ENCODE results near the gene GPC5.

The GPC5 gene

GRCh38 chr13:91948736-91949135 is 550.3 kb downstream of the GPC5 start:
- no peak overlapping the region for H3K4me3 Mint-ChIP-seq
- no peaks in the 10 kb centered on the region for H3K27me3 Mint-ChIP-seq (ENCODE audit: low read depth)
- no peaks in the 10 kb centered on the region for H3K9me3 Mint-ChIP-seq
- H3K27ac Mint-ChIP-seq: no peak overlapping the region
- no peaks in the 10 kb centered on the region for H3K4me1 Mint-ChIP-seq (ENCODE audit: low read depth)
- no peaks in the 10 kb centered on the region for H3K36me3 Mint-ChIP-seq (ENCODE audit: low read depth)

GRCh38 chr13:91950803-91951202 is 552.4 kb downstream of the GPC5 start:
- Mint-ChIP-seq H3K27ac (no peak overlapping the region), H3K9me3 (no peaks in the 10 kb centered on the region), H3K4me3 (no peak overlapping the region), H3K36me3 (ENCODE audit: low read depth) (no peaks in the 10 kb centered on the region), H3K27me3 (ENCODE audit: low read depth) (no peaks in the 10 kb centered on the region), H3K4me1 (ENCODE audit: low read depth) (no peaks in the 10 kb centered on the region)

- H3K4me3 Mint-ChIP-seq: no peak overlapping the region
These were observed 557.3 kb downstream of the GPC5 start for GRCh38 chr13:91955546-91956355.

GRCh38 chr13:91960947-91961346 is 562.5 kb downstream of the GPC5 start:
- Mint-ChIP-seq H3K27me3 (ENCODE audit: low read depth) (no peaks in the 10 kb centered on the region), H3K36me3 (ENCODE audit: low read depth) (no peaks in the 10 kb centered on the region), H3K9me3 (no peaks in the 10 kb centered on the region), H3K4me1 (ENCODE audit: low read depth) (no peaks in the 10 kb centered on the region), H3K4me3 (no peak overlapping the region), H3K27ac (no peak overlapping the region)

More at GRCh38 chr13:91955546-91956355, 557.3 kb downstream of the GPC5 start:
- no peaks in the 10 kb centered on the region for H3K27me3 Mint-ChIP-seq (ENCODE audit: low read depth)
- H3K36me3 Mint-ChIP-seq (ENCODE audit: low read depth): no peaks in the 10 kb centered on the region
- H3K27ac Mint-ChIP-seq: no peak overlapping the region
- H3K9me3 Mint-ChIP-seq: no peaks in the 10 kb centered on the region
- no peaks in the 10 kb centered on the region for H3K4me1 Mint-ChIP-seq (ENCODE audit: low read depth)

- Mint-ChIP-seq H3K4me3 (no peak overlapping the region), H3K27ac (no peak overlapping the region), H3K4me1 (ENCODE audit: low read depth) (no peaks in the 10 kb centered on the region), H3K36me3 (ENCODE audit: low read depth) (no peaks in the 10 kb centered on the region), H3K9me3 (no peaks in the 10 kb centered on the region), H3K27me3 (ENCODE audit: low read depth) (no peaks in the 10 kb centered on the region)
These were observed 564.5 kb downstream of the GPC5 start for GRCh38 chr13:91962946-91963345.

- Mint-ChIP-seq H3K4me1 (ENCODE audit: low read depth) (no peaks in the 10 kb centered on the region), H3K27me3 (ENCODE audit: low read depth) (no peaks in the 10 kb centered on the region), H3K9me3 (no peaks in the 10 kb centered on the region), H3K36me3 (ENCODE audit: low read depth) (no peaks in the 10 kb centered on the region), H3K4me3 (no peak overlapping the region), H3K27ac (no peak overlapping the region)
These were observed 567.1 kb downstream of the GPC5 start for GRCh38 chr13:91965511-91965910.

- Mint-ChIP-seq H3K4me3 (no peak overlapping the region), H3K4me1 (ENCODE audit: low read depth) (no peaks in the 10 kb centered on the region), H3K27ac (no peak overlapping the region), H3K36me3 (ENCODE audit: low read depth) (no peaks in the 10 kb centered on the region), H3K27me3 (ENCODE audit: low read depth) (no peaks in the 10 kb centered on the region), H3K9me3 (peaks cover 6% of the 10 kb centered on the region)
These were observed 580.1 kb downstream of the GPC5 start for GRCh38 chr13:91978571-91978970.

- H3K27me3 Mint-ChIP-seq (ENCODE audit: low read depth): no peaks in the 10 kb centered on the region
- no peaks in the 10 kb centered on the region for H3K36me3 Mint-ChIP-seq (ENCODE audit: low read depth)
- no peaks in the 10 kb centered on the region for H3K4me1 Mint-ChIP-seq (ENCODE audit: low read depth)
- H3K27ac Mint-ChIP-seq: no peak overlapping the region
- H3K4me3 Mint-ChIP-seq: no peak overlapping the region
- H3K9me3 Mint-ChIP-seq: no peaks in the 10 kb centered on the region
These were observed 588.5 kb downstream of the GPC5 start for GRCh38 chr13:91986761-91987483.

GRCh38 chr13:91988331-91988730 is 589.9 kb downstream of the GPC5 start:
- Mint-ChIP-seq H3K9me3 (no peaks in the 10 kb centered on the region), H3K27me3 (ENCODE audit: low read depth) (no peaks in the 10 kb centered on the region), H3K36me3 (ENCODE audit: low read depth) (no peaks in the 10 kb centered on the region), H3K4me3 (no peak overlapping the region), H3K4me1 (ENCODE audit: low read depth) (no peaks in the 10 kb centered on the region), H3K27ac (no peak overlapping the region)

- Mint-ChIP-seq H3K9me3 (no peaks in the 10 kb centered on the region), H3K36me3 (ENCODE audit: low read depth) (no peaks in the 10 kb centered on the region), H3K27me3 (ENCODE audit: low read depth) (no peaks in the 10 kb centered on the region), H3K4me1 (ENCODE audit: low read depth) (no peaks in the 10 kb centered on the region), H3K27ac (no peak overlapping the region), H3K4me3 (no peak overlapping the region)
These were observed 614.4 kb downstream of the GPC5 start for GRCh38 chr13:92012787-92013186.

GRCh38 chr13:92017737-92018136 is 619.3 kb downstream of the GPC5 start:
- Mint-ChIP-seq H3K4me3 (no peak overlapping the region), H3K36me3 (ENCODE audit: low read depth) (no peaks in the 10 kb centered on the region), H3K4me1 (ENCODE audit: low read depth) (no peaks in the 10 kb centered on the region), H3K27me3 (ENCODE audit: low read depth) (no peaks in the 10 kb centered on the region), H3K27ac (no peak overlapping the region), H3K9me3 (no peaks in the 10 kb centered on the region)

GRCh38 chr13:92028695-92029094 is 630.3 kb downstream of the GPC5 start:
- H3K36me3 Mint-ChIP-seq (ENCODE audit: low read depth): no peaks in the 10 kb centered on the region
- peaks cover 12% of the 10 kb centered on the region for H3K9me3 Mint-ChIP-seq
- H3K27me3 Mint-ChIP-seq (ENCODE audit: low read depth): no peaks in the 10 kb centered on the region
- H3K4me1 Mint-ChIP-seq (ENCODE audit: low read depth): no peaks in the 10 kb centered on the region
- no peak overlapping the region for H3K4me3 Mint-ChIP-seq
- H3K27ac Mint-ChIP-seq: no peak overlapping the region

GRCh38 chr13:92029641-92030040 is 631.2 kb downstream of the GPC5 start:
- Mint-ChIP-seq H3K9me3 (peaks cover 12% of the 10 kb centered on the region), H3K4me1 (ENCODE audit: low read depth) (no peaks in the 10 kb centered on the region), H3K27ac (no peak overlapping the region), H3K36me3 (ENCODE audit: low read depth) (no peaks in the 10 kb centered on the region), H3K4me3 (no peak overlapping the region), H3K27me3 (ENCODE audit: low read depth) (no peaks in the 10 kb centered on the region)

- H3K9me3 Mint-ChIP-seq: no peaks in the 10 kb centered on the region
- no peaks in the 10 kb centered on the region for H3K27me3 Mint-ChIP-seq (ENCODE audit: low read depth)
- H3K36me3 Mint-ChIP-seq (ENCODE audit: low read depth): no peaks in the 10 kb centered on the region
- no peak overlapping the region for H3K4me3 Mint-ChIP-seq
- no peaks in the 10 kb centered on the region for H3K4me1 Mint-ChIP-seq (ENCODE audit: low read depth)
- H3K27ac Mint-ChIP-seq: no peak overlapping the region
These were observed 640.5 kb downstream of the GPC5 start for GRCh38 chr13:92038905-92039304.

GRCh38 chr13:92042522-92042921 is 644.1 kb downstream of the GPC5 start:
- no peaks in the 10 kb centered on the region for H3K36me3 Mint-ChIP-seq (ENCODE audit: low read depth)
- H3K9me3 Mint-ChIP-seq: no peaks in the 10 kb centered on the region
- no peaks in the 10 kb centered on the region for H3K4me1 Mint-ChIP-seq (ENCODE audit: low read depth)
- H3K4me3 Mint-ChIP-seq: no peak overlapping the region
- no peak overlapping the region for H3K27ac Mint-ChIP-seq
- no peaks in the 10 kb centered on the region for H3K27me3 Mint-ChIP-seq (ENCODE audit: low read depth)
